K562 (cell line): Measurements from ENCODE around the gene UBR7. TPM values are rescaled to one million over a fixed set of nuclear protein-coding genes. Genes with fewer than 3 reads are reported as not detected.
A peak's percentile ranks its signal among the peaks of the same experiment; 100 is the strongest.

ENCODE experiments used
- ATF7 ChIP-seq: fragments of 450-650 bp; IDR thresholded peaks from 2 replicates; pipeline ENCODE4 v1.7.1; 2014; ENCODE audit warnings: mild to moderate bottlenecking, moderate library complexity
- CTCF ChIP-seq, 3 experiments: IDR thresholded peaks in 2 of 3; conservative IDR thresholded peaks in 1 of 3; 2 replicates each; pipeline ENCODE4 v1.5.1; 2011 to 2012; ENCODE audit warnings: low read length in 3 of 3, mild to moderate bottlenecking in 3 of 3, control low read depth in 2 of 3, improper control_type of control experiment in 1 of 3, inconsistent platforms in 1 of 3, low read depth in 1 of 3, mixed read lengths in 1 of 3, moderate library complexity in 1 of 3; ENCODE audit not compliant: insufficient read depth in 2 of 3
- E2F1 ChIP-seq: sonication (generic); formaldehyde crosslinking; IDR thresholded peaks from 2 replicates; pipeline ENCODE4 v1.8.1; 2023; ENCODE audit warnings: mild to moderate bottlenecking, missing genetic modification reagents, moderate library complexity
- FOXJ3 ChIP-seq: sonication (generic); formaldehyde crosslinking; IDR thresholded peaks from 2 replicates; pipeline ENCODE4 v1.4.0; 2020; ENCODE audit warnings: mild to moderate bottlenecking, missing genetic modification reagents
- GABPB1 ChIP-seq: sonication (generic); formaldehyde crosslinking; IDR thresholded peaks from 2 replicates; pipeline ENCODE4 v1.8.0; 2022; ENCODE audit warnings: mild to moderate bottlenecking, missing genetic modification reagents
- HCFC1 ChIP-seq: IDR thresholded peaks from 2 replicates; pipeline ENCODE4 v1.6.1; 2012; ENCODE audit warnings: low read depth, low read length, improper control_type of control experiment
- HDAC6 ChIP-seq: IDR thresholded peaks from 2 replicates; pipeline ENCODE4 v1.6.1; 2012; ENCODE audit warnings: low read depth, mild to moderate bottlenecking, control low read depth, inconsistent platforms, low read length, moderate library complexity
- HEY1 ChIP-seq: fragments of 250-450 bp; sonication (Bioruptor Pico); IDR thresholded peaks from 2 replicates; pipeline ENCODE4 v1.5.0; 2020; ENCODE audit warnings: mild to moderate bottlenecking, moderate library complexity, borderline replicate concordance
- HMGN3 ChIP-seq: IDR thresholded peaks from 2 replicates; pipeline ENCODE4 v1.6.1; 2011; ENCODE audit warnings: borderline replicate concordance, low read depth, mild to moderate bottlenecking, mixed read lengths, low read length; ENCODE audit not compliant: insufficient read length; ENCODE audit errors: extremely low read depth
- JUND ChIP-seq, 2 experiments: IDR thresholded peaks; 2 replicates in 1 of 2; 3 replicates in 1 of 2; pipeline ENCODE4 v1.6.1; 2011; ENCODE audit warnings: borderline replicate concordance in 2 of 2, low read depth in 2 of 2, low read length in 2 of 2, improper control_type of control experiment in 1 of 2, missing biosample characterization in 1 of 2, missing genetic modification characterization in 1 of 2, missing genetic modification reagents in 1 of 2
- KAT7 ChIP-seq: sonication (generic); formaldehyde crosslinking; IDR thresholded peaks from 2 replicates; pipeline ENCODE4 v1.8.0; 2022; ENCODE audit warnings: missing genetic modification reagents, mild to moderate bottlenecking, borderline replicate concordance
- PRMT5 ChIP-seq: sonication (generic); formaldehyde crosslinking; IDR thresholded peaks from 2 replicates; pipeline ENCODE4 v1.5.0; 2020; ENCODE audit warnings: missing genetic modification reagents
- SMARCA5 ChIP-seq: fragments of 450-650 bp; IDR thresholded peaks from 2 replicates; pipeline ENCODE4 v1.6.1; 2016
- ZEB2 ChIP-seq: fragments of 450-650 bp; IDR thresholded peaks from 2 replicates; pipeline ENCODE4 v1.6.1; 2016
- ZNF140 ChIP-seq: fragments of 250-450 bp; sonication (Bioruptor Pico); IDR thresholded peaks from 2 replicates; pipeline ENCODE4 v1.8.0; 2021; ENCODE audit warnings: moderate library complexity, mild to moderate bottlenecking, inconsistent platforms
- ZNF431 ChIP-seq: sonication (generic); formaldehyde crosslinking; IDR thresholded peaks from 2 replicates; pipeline ENCODE4 v1.8.0; 2022; ENCODE audit warnings: mild to moderate bottlenecking, missing genetic modification reagents
- polyA plus RNA-seq, 8 experiments: library from polyadenylated mRNA; depleted of rRNA in 4 of 8; stranded (reverse) in 5 of 8; unstranded in 3 of 8; fragments of >200 nt; fragmentation: Nextera tagmentation in 2 of 8; fragmentation: Illumina TruSeq in 1 of 8; extraction: Ambion mirVana in 2 of 8; extraction: Trizol in 1 of 8; gene quantifications; 2 replicates each; pipeline versions ENCODE4 v1.2.1 to v1.2.3, GENCODE V29; 2011 to 2014; ENCODE audit warnings: inconsistent platforms in 1 of 8, missing spikeins in 1 of 8
- total RNA-seq, 7 experiments: library from RNA; depleted of rRNA in 6 of 7; stranded (reverse); fragments of >200 nt in 6 of 7; fragmentation: Illumina TruSeq in 2 of 7; extraction: Trizol in 2 of 7; gene quantifications; 2 replicates each; pipeline versions ENCODE4 v1.2.1 to v1.2.3, GENCODE V29; 2011 to 2021; ENCODE audit warnings: low replicate concordance in 1 of 7
- TF ChIP-seq, protein P1 (sequence below): fragments of 250-450 bp; sonication (Bioruptor Pico); IDR thresholded peaks from 2 replicates; pipeline ENCODE4 v1.9.0; 2021; ENCODE audit warnings: mild to moderate bottlenecking, inconsistent platforms
- TF ChIP-seq, protein P2 (sequence below): fragments of 450-650 bp; IDR thresholded peaks from 2 replicates; pipeline ENCODE4 v1.6.1; 2016; ENCODE audit warnings: mild to moderate bottlenecking

UBR7 gene
- total and polyA plus RNA-seq, 9 of the 15 experiments (the other 6 are each of a cell fraction or from before 2014, with no cell fraction given) = 12.5 to 63.0 (median 34.4) TPM

- peak; percentile 69 for TF ChIP-seq E2F1 (CRISPR knock-in tag)
- TF ChIP-seq ZNF140 (CRISPR knock-in tag) = no peak
- TF ChIP-seq SMARCA5 = no peak
- peak; percentile 89 for TF ChIP-seq GABPB1 (CRISPR knock-in tag)
- TF ChIP-seq HDAC6 = no peak
- TF ChIP-seq KAT7 (CRISPR knock-in tag) = no peak
- peak in 2 of 3 experiments; percentile 14 to 17; a peak in 2 of 6 replicates for TF ChIP-seq CTCF (IDR thresholded peaks at IDR 0.05 in 2 of 3, conservative IDR thresholded peaks at IDR 0.05 in 1 of 3; ENCODE audit: insufficient read depth in 2 of 3, low read depth in 1 of 3, low read length in 3 of 3)
- TF ChIP-seq ATF7 = peak; percentile 68; the same call in 1 of the 2 replicates
- peak; percentile 55; the same call in 1 of the 2 replicates for TF ChIP-seq JUND (IDR thresholded peaks at IDR 0.05; ENCODE audit: borderline replicate concordance, low read depth, low read length)
- no peak; the same call in 2 of the 3 replicates for TF ChIP-seq JUND (tag; IDR thresholded peaks at IDR 0.05; ENCODE audit: borderline replicate concordance, low read depth, low read length)
- TF ChIP-seq, protein P1, sequence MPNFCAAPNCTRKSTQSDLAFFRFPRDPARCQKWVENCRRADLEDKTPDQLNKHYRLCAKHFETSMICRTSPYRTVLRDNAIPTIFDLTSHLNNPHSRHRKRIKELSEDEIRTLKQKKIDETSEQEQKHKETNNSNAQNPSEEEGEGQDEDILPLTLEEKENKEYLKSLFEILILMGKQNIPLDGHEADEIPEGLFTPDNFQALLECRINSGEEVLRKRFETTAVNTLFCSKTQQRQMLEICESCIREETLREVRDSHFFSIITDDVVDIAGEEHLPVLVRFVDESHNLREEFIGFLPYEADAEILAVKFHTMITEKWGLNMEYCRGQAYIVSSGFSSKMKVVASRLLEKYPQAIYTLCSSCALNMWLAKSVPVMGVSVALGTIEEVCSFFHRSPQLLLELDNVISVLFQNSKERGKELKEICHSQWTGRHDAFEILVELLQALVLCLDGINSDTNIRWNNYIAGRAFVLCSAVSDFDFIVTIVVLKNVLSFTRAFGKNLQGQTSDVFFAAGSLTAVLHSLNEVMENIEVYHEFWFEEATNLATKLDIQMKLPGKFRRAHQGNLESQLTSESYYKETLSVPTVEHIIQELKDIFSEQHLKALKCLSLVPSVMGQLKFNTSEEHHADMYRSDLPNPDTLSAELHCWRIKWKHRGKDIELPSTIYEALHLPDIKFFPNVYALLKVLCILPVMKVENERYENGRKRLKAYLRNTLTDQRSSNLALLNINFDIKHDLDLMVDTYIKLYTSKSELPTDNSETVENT (CRISPR knock-in tag) = no peak
- no peak for TF ChIP-seq HEY1 (CRISPR knock-in tag)
- TF ChIP-seq ZNF431 (CRISPR knock-in tag) = 0 out of 2 replicates have a peak, but pooled peaks have one; percentile 7
- peak; percentile 76 for TF ChIP-seq HCFC1
- TF ChIP-seq FOXJ3 = no peak
- no peak for TF ChIP-seq PRMT5 (CRISPR knock-in tag)
- TF ChIP-seq HMGN3 = no peak
- no peak for TF ChIP-seq ZEB2
- TF ChIP-seq, protein P2, sequence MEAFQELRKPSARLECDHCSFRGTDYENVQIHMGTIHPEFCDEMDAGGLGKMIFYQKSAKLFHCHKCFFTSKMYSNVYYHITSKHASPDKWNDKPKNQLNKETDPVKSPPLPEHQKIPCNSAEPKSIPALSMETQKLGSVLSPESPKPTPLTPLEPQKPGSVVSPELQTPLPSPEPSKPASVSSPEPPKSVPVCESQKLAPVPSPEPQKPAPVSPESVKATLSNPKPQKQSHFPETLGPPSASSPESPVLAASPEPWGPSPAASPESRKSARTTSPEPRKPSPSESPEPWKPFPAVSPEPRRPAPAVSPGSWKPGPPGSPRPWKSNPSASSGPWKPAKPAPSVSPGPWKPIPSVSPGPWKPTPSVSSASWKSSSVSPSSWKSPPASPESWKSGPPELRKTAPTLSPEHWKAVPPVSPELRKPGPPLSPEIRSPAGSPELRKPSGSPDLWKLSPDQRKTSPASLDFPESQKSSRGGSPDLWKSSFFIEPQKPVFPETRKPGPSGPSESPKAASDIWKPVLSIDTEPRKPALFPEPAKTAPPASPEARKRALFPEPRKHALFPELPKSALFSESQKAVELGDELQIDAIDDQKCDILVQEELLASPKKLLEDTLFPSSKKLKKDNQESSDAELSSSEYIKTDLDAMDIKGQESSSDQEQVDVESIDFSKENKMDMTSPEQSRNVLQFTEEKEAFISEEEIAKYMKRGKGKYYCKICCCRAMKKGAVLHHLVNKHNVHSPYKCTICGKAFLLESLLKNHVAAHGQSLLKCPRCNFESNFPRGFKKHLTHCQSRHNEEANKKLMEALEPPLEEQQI = no peak
These were observed at the start of gene UBR7, which contains the start of gene GON7 (continued) for GRCh38 chr14:93206793-93207467.
